Parathyroid adenoma (tissue), 2 donors: ENCODE measurements around the gene RASGRP4.
A peak's percentile ranks its signal among the peaks of the same experiment; 100 is the strongest.

Experiments
- H2AFZ ChIP-seq: fragments of 300-600 bp; sonication (generic); one replicate; pipeline ENCODE4 v1.7.0; 2017; ENCODE audit warnings: antibody characterized with exemption, mild to moderate bottlenecking
- H3K27ac ChIP-seq: fragments of 300-600 bp; sonication (generic); one replicate; pipeline ENCODE4 v1.7.0; 2017
- H3K27me3 ChIP-seq: fragments of 300-600 bp; sonication (generic); one replicate; pipeline ENCODE4 v1.7.0; 2017; ENCODE audit warnings: low read length; ENCODE audit not compliant: control insufficient read depth, insufficient read depth
- H3K36me3 ChIP-seq: fragments of 300-600 bp; sonication (generic); one replicate; pipeline ENCODE4 v1.7.0; 2017; ENCODE audit warnings: low read length; ENCODE audit not compliant: control insufficient read depth, insufficient read depth
- H3K4me1 ChIP-seq: fragments of 300-600 bp; sonication (generic); one replicate; pipeline ENCODE4 v1.7.0; 2017; ENCODE audit warnings: control low read depth
- H3K4me2 ChIP-seq: fragments of 300-600 bp; sonication (generic); one replicate; pipeline ENCODE4 v1.7.0; 2017; ENCODE audit warnings: low read length
- H3K4me3 ChIP-seq: fragments of 300-600 bp; sonication (generic); one replicate; pipeline ENCODE4 v1.7.0; 2017; ENCODE audit warnings: low read depth, low read length
- H3K79me2 ChIP-seq: fragments of 300-600 bp; sonication (generic); one replicate; pipeline ENCODE4 v1.7.0; 2017; ENCODE audit warnings: control low read depth
- H3K9ac ChIP-seq: fragments of 300-600 bp; sonication (generic); one replicate; pipeline ENCODE4 v1.7.0; 2017; ENCODE audit warnings: mild to moderate bottlenecking
- H3K9me3 ChIP-seq: fragments of 300-600 bp; sonication (generic); one replicate; pipeline ENCODE4 v1.7.0; 2017; ENCODE audit warnings: low read length; ENCODE audit not compliant: control insufficient read depth
- TF ChIP-seq, protein P1 (sequence below): fragments of 300-600 bp; sonication (generic); IDR thresholded peaks from one replicate; pipeline ENCODE4 v1.7.0; 2017; ENCODE audit warnings: antibody characterized with exemption, mild to moderate bottlenecking
- donor health status: primary hyperparathyroidism.

RASGRP4 gene

DNA sequence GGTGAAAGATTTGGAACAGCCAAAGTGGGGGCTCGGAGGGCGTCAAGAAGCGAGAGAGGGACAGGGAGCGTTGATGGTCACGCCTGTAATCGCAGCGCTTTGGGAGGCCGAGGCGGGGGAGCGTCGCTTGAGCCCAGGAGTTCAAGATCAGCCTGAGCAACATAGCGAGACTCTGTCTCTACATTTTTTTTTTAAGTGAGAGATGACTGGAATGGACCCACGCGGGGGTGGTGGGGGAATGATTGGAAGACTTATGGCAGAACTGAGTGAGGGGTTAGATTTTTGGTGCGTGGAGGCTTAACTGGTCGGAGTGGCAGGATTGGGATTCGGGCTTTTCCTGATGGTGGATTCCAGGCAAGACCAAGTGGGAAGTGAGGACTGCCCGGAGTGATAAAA, 50.9 kb downstream of the RASGRP4 start:
- Histone ChIP-seq H2AFZ (peak overlapping the region; percentile 98), H3K9me3 (no peaks in the 10 kb centered on the region), H3K27ac (peak overlapping the region; percentile 91), H3K4me2 (peak overlapping the region; percentile 89), H3K27me3 (no peaks in the 10 kb centered on the region), H3K9ac (peak overlapping the region; percentile 85), H3K4me3 (peak overlapping the region; percentile 87), H3K4me1 (peaks cover 9% of the 10 kb centered on the region), H3K36me3 (no peaks in the 10 kb centered on the region), H3K79me2 (peaks cover 40% of the 10 kb centered on the region)
- TF ChIP-seq, protein P1, sequence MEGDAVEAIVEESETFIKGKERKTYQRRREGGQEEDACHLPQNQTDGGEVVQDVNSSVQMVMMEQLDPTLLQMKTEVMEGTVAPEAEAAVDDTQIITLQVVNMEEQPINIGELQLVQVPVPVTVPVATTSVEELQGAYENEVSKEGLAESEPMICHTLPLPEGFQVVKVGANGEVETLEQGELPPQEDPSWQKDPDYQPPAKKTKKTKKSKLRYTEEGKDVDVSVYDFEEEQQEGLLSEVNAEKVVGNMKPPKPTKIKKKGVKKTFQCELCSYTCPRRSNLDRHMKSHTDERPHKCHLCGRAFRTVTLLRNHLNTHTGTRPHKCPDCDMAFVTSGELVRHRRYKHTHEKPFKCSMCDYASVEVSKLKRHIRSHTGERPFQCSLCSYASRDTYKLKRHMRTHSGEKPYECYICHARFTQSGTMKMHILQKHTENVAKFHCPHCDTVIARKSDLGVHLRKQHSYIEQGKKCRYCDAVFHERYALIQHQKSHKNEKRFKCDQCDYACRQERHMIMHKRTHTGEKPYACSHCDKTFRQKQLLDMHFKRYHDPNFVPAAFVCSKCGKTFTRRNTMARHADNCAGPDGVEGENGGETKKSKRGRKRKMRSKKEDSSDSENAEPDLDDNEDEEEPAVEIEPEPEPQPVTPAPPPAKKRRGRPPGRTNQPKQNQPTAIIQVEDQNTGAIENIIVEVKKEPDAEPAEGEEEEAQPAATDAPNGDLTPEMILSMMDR = no peak

DNA sequence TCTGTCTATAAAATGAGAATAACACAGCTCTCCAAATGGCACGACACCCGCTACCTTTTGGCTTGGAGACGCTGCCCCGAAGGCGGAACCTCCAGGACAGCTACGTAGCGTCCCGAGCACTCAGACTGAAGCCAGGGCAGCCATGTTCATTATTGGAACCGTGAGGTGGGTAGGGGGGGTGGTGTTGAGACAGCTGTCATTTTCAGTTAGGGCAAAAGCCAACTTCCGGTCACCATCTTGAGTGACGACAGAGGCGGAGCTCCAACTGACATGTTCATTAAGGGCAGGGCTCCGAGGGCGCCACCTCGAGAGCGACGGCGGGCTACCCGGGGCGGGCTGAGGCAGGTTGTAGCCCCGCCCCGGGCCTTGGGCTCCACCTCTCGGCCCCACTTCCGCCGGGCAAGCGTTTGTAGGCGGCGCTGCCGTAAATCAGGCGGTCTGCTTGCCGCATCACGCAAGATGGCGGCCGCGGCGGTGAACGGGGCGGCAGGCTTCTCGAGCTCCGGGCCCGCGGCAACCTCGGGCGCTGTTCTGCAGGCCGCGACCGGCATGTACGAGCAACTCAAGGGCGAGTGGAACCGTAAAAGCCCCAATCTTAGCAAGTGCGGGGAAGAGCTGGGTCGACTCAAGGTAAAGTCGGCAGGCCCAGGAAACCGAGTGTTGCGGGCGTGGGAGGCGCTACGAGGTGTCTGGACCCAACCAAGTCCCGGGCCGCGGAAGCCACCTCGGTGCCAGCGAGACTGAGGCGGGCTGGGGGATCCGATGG, 51.5 kb downstream of the RASGRP4 start, which contains the start of gene PSMD8:
PSMD8 (plus strand) TSS at position 240 of the 766 bp plus-strand sequence; CDS start at position 271, 31 bp downstream.
- peak within 1 kb of the TSS; percentile 91 for H3K27ac ChIP-seq
- H3K27me3 ChIP-seq = no peaks in the 10 kb centered on the region
- H2AFZ ChIP-seq = peak within 1 kb of the TSS; percentile 98
- peak within 1 kb of the TSS; percentile 85 for H3K9ac ChIP-seq
- H3K4me2 ChIP-seq = peak within 1 kb of the TSS; percentile 89
- H3K9me3 ChIP-seq = no peaks in the 10 kb centered on the region
- H3K36me3 ChIP-seq = no peaks in the 10 kb centered on the region
- TF ChIP-seq, protein P1 = peak; percentile 59
- peak within 1 kb of the TSS; percentile 87 for H3K4me3 ChIP-seq
- H3K79me2 ChIP-seq = peaks cover 39% of the 10 kb centered on the region
- peaks cover 9% of the 10 kb centered on the region for H3K4me1 ChIP-seq

DNA sequence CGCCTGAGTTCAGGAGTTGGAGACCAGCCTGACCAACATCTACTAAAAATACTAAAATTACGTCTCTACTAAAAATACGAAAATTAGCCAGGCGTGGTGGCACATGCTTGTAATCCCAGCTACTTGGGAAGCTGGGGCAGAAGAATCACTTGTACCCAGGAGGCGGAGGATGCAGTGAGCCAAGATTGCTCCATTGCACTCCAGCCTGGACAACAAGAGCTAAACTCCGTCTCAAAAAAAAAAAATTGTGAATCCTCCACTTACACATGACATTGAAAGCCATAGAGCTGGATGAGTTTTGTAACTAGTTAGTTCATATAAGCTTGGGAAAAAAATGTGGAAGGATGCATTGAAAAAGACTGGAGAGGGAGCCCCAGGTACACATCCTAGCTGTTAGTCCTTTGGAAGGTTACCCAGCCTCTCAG, 52.1 kb downstream of the RASGRP4 start:
- Histone ChIP-seq H3K27me3 (no peaks in the 10 kb centered on the region), H3K79me2 (peaks cover 33% of the 10 kb centered on the region), H3K36me3 (no peaks in the 10 kb centered on the region), H3K9me3 (no peaks in the 10 kb centered on the region), H3K4me1 (peaks cover 9% of the 10 kb centered on the region), H3K4me3 (peak overlapping the region; percentile 87), H2AFZ (peak overlapping the region; percentile 93), H3K27ac (peak overlapping the region; percentile 91), H3K4me2 (peak overlapping the region; percentile 82), H3K9ac (no peak overlapping the region)
- TF ChIP-seq, protein P1 = no peak

DNA sequence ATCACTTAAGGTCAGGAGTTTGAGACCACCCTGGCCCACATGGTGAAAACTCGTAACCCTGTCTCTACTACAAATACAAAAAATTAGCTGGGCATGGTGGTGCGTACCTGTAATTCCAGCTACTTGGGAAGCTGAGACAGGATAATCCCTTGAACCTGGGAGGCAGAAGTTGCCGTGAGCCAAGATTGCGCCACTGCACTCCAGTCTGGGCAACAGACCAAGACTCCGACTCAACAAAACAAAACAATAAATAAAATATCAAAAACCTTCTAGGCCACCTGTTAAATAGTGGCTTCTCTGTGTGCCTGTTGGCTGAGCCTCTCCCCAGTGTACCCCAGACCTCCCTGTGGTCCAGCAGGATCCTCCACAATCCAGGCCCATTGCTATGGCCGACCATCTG, 54.9 kb downstream of the RASGRP4 start:
- Histone ChIP-seq H3K9ac (no peak overlapping the region), H3K27ac (no peak overlapping the region), H3K27me3 (no peaks in the 10 kb centered on the region), H3K9me3 (no peaks in the 10 kb centered on the region), H3K36me3 (no peaks in the 10 kb centered on the region), H3K4me3 (no peak overlapping the region), H3K79me2 (peaks cover 9% of the 10 kb centered on the region), H2AFZ (no peak overlapping the region), H3K4me1 (peaks cover 7% of the 10 kb centered on the region), H3K4me2 (no peak overlapping the region)
- TF ChIP-seq, protein P1 = no peak

DNA sequence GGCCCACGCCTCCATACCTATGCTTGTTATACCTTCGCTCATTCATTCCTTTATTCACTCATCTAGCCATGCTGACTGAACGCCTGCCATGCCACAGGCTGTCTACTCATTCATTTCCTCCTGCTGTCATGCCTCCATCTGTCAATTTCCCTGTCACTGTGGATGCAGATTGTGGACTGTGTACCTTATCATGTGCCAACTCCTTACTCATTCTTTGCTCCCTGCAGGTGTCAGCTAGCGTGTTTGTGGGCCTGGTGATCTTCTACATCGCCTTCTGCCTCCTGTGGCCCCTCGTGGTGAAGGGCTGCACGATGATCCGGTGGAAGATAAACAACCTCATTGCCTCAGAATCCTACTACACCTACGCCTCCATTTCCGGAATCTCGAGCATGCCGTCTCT, 55.7 kb downstream of the RASGRP4 start:
- no peak overlapping the region for H3K27ac ChIP-seq
- no peak overlapping the region for H3K9ac ChIP-seq
- H3K4me3 ChIP-seq = no peak overlapping the region
- H2AFZ ChIP-seq = no peak overlapping the region
- H3K36me3 ChIP-seq = no peaks in the 10 kb centered on the region
- no peak overlapping the region for H3K4me2 ChIP-seq
- no peaks in the 10 kb centered on the region for H3K27me3 ChIP-seq
- peaks cover 3% of the 10 kb centered on the region for H3K4me1 ChIP-seq
- H3K79me2 ChIP-seq = peaks cover 3% of the 10 kb centered on the region
- TF ChIP-seq, protein P1 = no peak
- H3K9me3 ChIP-seq = no peaks in the 10 kb centered on the region
